Caco-2 (cell line): ENCODE results near the gene PACSIN2. TPM values are rescaled to one million over a fixed set of nuclear protein-coding genes. Genes with fewer than 3 reads are reported as not detected.

Experiments used
- BruUV-seq: library from RNA; stranded (reverse); fragments of 400-500 nt; replicated peaks from 2 replicates; lab custom pipeline; 2021; lab: Mats Ljungman, UMichigan
- CTCF ChIA-PET: fragments of 300-600 bp; sonication (Branson Sonifier 250); formaldehyde crosslinking; loops from one replicate; lab custom pipeline; 2022; ENCODE audit warnings: antibody characterized with exemption; lab: Charles Lee
- POLR2A ChIA-PET: fragments of 300-600 bp; sonication (Branson Sonifier 250); formaldehyde crosslinking; loops from one replicate; lab custom pipeline; 2022; ENCODE audit warnings: antibody characterized with exemption; lab: Charles Lee
- DNase-seq, 2 experiments: peaks; one replicate each; pipeline versions ENCODE4 v3.0.0 to v3.0.0-alpha.2; 2020 to 2022
- H3K27me3 ChIP-seq: replicated peaks from 2 replicates; pipeline ENCODE4 v1.6.0; 2011; ENCODE audit warnings: low read length; ENCODE audit not compliant: control insufficient read depth, insufficient read depth
- H3K36me3 ChIP-seq: 2 replicates; pipeline ENCODE4 v1.5.1; 2011; ENCODE audit warnings: low read length; ENCODE audit not compliant: control insufficient read depth, insufficient read depth
- H3K4me1 ChIP-seq: fragments of 250-450 bp; sonication (Bioruptor Pico); 2 replicates; pipeline ENCODE4 v1.5.1; 2020; ENCODE audit warnings: mild to moderate bottlenecking
- H3K4me3 ChIP-seq: 2 replicates; pipeline ENCODE4 v1.5.1; 2011; ENCODE audit warnings: low read depth, mild to moderate bottlenecking, control low read depth, low read length
- H3K9me3 ChIP-seq: fragments of 250-450 bp; sonication (Bioruptor Pico); 2 replicates; pipeline ENCODE4 v1.5.1; 2020; ENCODE audit warnings: mild to moderate bottlenecking, moderate library complexity
- H3K27ac Mint-ChIP-seq: one replicate; pipeline ENCODE4 v1.8.0; 2022; ENCODE audit warnings: mixed read lengths; ENCODE audit not compliant: unreplicated experiment
- H3K27me3 Mint-ChIP-seq: one replicate; pipeline ENCODE4 v1.8.0; 2022; ENCODE audit warnings: mixed read lengths; ENCODE audit not compliant: insufficient read depth, unreplicated experiment
- H3K36me3 Mint-ChIP-seq: one replicate; pipeline ENCODE4 v1.8.0; 2022; ENCODE audit warnings: mild to moderate bottlenecking, mixed read lengths; ENCODE audit not compliant: insufficient read depth, unreplicated experiment
- H3K4me1 Mint-ChIP-seq: one replicate; pipeline ENCODE4 v1.8.0; 2022; ENCODE audit warnings: low read depth, mixed read lengths; ENCODE audit not compliant: unreplicated experiment
- H3K4me3 Mint-ChIP-seq: one replicate; pipeline ENCODE4 v1.8.0; 2022; ENCODE audit warnings: mild to moderate bottlenecking, moderate library complexity, mixed read lengths; ENCODE audit not compliant: unreplicated experiment
- H3K9me3 Mint-ChIP-seq: one replicate; pipeline ENCODE4 v1.8.0; 2022; ENCODE audit warnings: mixed read lengths; ENCODE audit not compliant: unreplicated experiment
- CTCF ChIP-seq, 2 experiments: fragments of 200-600 bp in 1 of 2; IDR thresholded peaks; 1 replicate in 1 of 2; 2 replicates in 1 of 2; pipeline versions ENCODE4 v1.5.1 to v1.8.0; 2011 to 2022; ENCODE audit warnings: antibody characterized with exemption in 1 of 2, control low read depth in 1 of 2, inconsistent platforms in 1 of 2, low read depth in 1 of 2, low read length in 1 of 2, mild to moderate bottlenecking in 1 of 2, moderate library complexity in 1 of 2; ENCODE audit not compliant: insufficient read depth in 1 of 2, severe bottlenecking in 1 of 2, unreplicated experiment in 1 of 2
- intact Hi-C: fragments of 100-400 bp; cut with micrococcal nuclease; formaldehyde crosslinking; loops from one replicate; pipeline ENCODE4 v1.10.0; 2022; ENCODE audit not compliant: unreplicated experiment
- total RNA-seq: library from RNA; stranded (reverse); gene quantifications from 2 replicates; pipeline ENCODE4 v1.2.3, GENCODE V29; 2022

The PACSIN2 gene
- total RNA-seq, 1 experiment from 2014 or later, result 122 TPM

- no peak for DNase-seq
- H3K27me3 ChIP-seq, result no peaks in the 10 kb centered on the region
- no peaks in the 10 kb centered on the region for H3K36me3 ChIP-seq
- H3K9me3 ChIP-seq, result no peaks in the 10 kb centered on the region
- H3K4me1 ChIP-seq, result no peaks in the 10 kb centered on the region
- H3K4me1 Mint-ChIP-seq, result peaks cover 24% of the 10 kb centered on the region
- CTCF ChIA-PET, result no interaction called here
- intact Hi-C loops, result no loop called here
- no peak overlapping the region for H3K4me3 ChIP-seq
- H3K27ac Mint-ChIP-seq, result no peak overlapping the region
- no peak for TF ChIP-seq CTCF (IDR thresholded peaks at IDR 0.05; ENCODE audit: insufficient read depth in 1 of 2, low read depth in 1 of 2, low read length in 1 of 2, severe bottlenecking in 1 of 2, unreplicated experiment in 1 of 2)
- H3K27me3 Mint-ChIP-seq, result no peaks in the 10 kb centered on the region
- peaks cover 78% of the 10 kb centered on the region for H3K36me3 Mint-ChIP-seq
- no TSS peak for BruUV-seq
- H3K4me3 Mint-ChIP-seq, result no peak overlapping the region
- POLR2A ChIA-PET, result no interaction called here
- no peaks in the 10 kb centered on the region for H3K9me3 Mint-ChIP-seq
Observed at GRCh38 chr22:42969348-42969975, 45.5 kb downstream of the PACSIN2 start.

- H3K36me3 ChIP-seq, result no peaks in the 10 kb centered on the region
- intact Hi-C loops, result no loop called here
- BruUV-seq, result no TSS peak
- H3K27me3 ChIP-seq, result no peaks in the 10 kb centered on the region
- ChIA-PET POLR2A (no interaction called here), CTCF (no interaction called here)
- no peak for TF ChIP-seq CTCF (IDR thresholded peaks at IDR 0.05; ENCODE audit: insufficient read depth in 1 of 2, low read depth in 1 of 2, low read length in 1 of 2, severe bottlenecking in 1 of 2, unreplicated experiment in 1 of 2)
- Mint-ChIP-seq H3K36me3 (peaks cover 87% of the 10 kb centered on the region), H3K4me1 (peaks cover 21% of the 10 kb centered on the region), H3K4me3 (no peak overlapping the region), H3K27me3 (no peaks in the 10 kb centered on the region), H3K27ac (no peak overlapping the region), H3K9me3 (no peaks in the 10 kb centered on the region)
- H3K4me1 ChIP-seq, result peaks cover 7% of the 10 kb centered on the region
- no peak overlapping the region for H3K4me3 ChIP-seq
- DNase-seq, result no peak
- H3K9me3 ChIP-seq, result no peaks in the 10 kb centered on the region
Observed at GRCh38 chr22:42967933-42968332, 47.0 kb downstream of the PACSIN2 start.

GRCh38 chr22:42967005-42967404 is 47.9 kb downstream of the PACSIN2 start:
- no peak overlapping the region for H3K4me3 Mint-ChIP-seq
- intact Hi-C loops, result no loop called here
- BruUV-seq, result no TSS peak
- no peak for TF ChIP-seq CTCF (IDR thresholded peaks at IDR 0.05; ENCODE audit: insufficient read depth in 1 of 2, low read depth in 1 of 2, low read length in 1 of 2, severe bottlenecking in 1 of 2, unreplicated experiment in 1 of 2)
- H3K4me1 Mint-ChIP-seq, result peaks cover 24% of the 10 kb centered on the region
- Histone ChIP-seq H3K4me3 (no peak overlapping the region), H3K4me1 (peaks cover 13% of the 10 kb centered on the region), H3K9me3 (no peaks in the 10 kb centered on the region), H3K36me3 (no peaks in the 10 kb centered on the region), H3K27me3 (no peaks in the 10 kb centered on the region)
- CTCF ChIA-PET, result no interaction called here
- peaks cover 81% of the 10 kb centered on the region for H3K36me3 Mint-ChIP-seq
- H3K9me3 Mint-ChIP-seq, result no peaks in the 10 kb centered on the region
- no peak for DNase-seq
- no peaks in the 10 kb centered on the region for H3K27me3 Mint-ChIP-seq
- POLR2A ChIA-PET, result no interaction called here
- no peak overlapping the region for H3K27ac Mint-ChIP-seq
